ENCODE results near the gene KCNQ1OT1. TPM values are rescaled to one million over a fixed set of nuclear protein-coding genes. Genes with fewer than 3 reads are reported as not detected.

The KCNQ1OT1 gene
- total and polyA plus RNA-seq, 4 donors = 0.05 to 4.9 (median 0.61) TPM

DNA sequence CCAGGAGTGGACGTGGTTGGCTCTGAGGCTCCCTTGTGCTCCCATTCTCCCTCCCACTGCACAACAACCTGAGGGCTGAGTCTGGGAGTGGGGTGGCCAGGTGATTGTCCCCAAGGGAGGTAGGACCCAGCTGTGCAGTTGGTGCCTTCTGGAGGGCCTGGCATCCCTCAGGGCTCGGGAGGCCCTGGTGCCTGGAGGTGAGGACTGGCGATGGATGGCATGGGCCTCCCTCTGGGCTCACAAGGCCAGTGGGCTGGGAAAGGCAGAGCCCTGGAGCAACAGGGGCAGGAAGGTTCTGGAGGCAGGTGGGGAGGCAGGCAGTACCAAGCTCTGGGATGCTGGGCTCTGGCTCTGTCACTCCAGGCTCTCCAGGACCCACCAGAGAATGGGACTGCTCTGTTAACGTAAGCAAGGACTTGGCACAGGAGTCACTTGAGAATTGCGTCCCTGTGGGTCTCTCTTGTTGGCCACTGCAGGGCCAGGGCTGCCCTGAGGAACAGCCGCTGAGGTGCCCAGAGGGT lies 114.2 kb downstream of the KCNQ1OT1 start:
- H3K9ac ChIP-seq (ENCODE audit: low read depth in 1 of 2, low read length in 2 of 2) = no peak overlapping the region
- no peaks in the 10 kb centered on the region for H3K9me3 ChIP-seq (ENCODE audit: control insufficient read depth in 4 of 4, low read length in 3 of 4)
- H3K4me1 ChIP-seq (ENCODE audit: control insufficient read depth in 4 of 4, insufficient read depth in 4 of 4, low read length in 3 of 4) = no peaks in the 10 kb centered on the region
- no peak overlapping the region for H3K4me3 ChIP-seq (ENCODE audit: low read depth in 1 of 3, low read length in 3 of 3)
- H3K27ac ChIP-seq (ENCODE audit: low read depth in 1 of 2, low read length in 2 of 2) = no peak overlapping the region
- no peak for TF ChIP-seq EGR1 (IDR thresholded peaks at IDR 0.05; ENCODE audit: low read depth in 2 of 2)
- TF ChIP-seq, protein P1, sequence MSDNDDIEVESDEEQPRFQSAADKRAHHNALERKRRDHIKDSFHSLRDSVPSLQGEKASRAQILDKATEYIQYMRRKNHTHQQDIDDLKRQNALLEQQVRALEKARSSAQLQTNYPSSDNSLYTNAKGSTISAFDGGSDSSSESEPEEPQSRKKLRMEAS (IDR thresholded peaks at IDR 0.05) = no peak
- TF ChIP-seq FOXA2 (IDR thresholded peaks at IDR 0.05) = no peak
- TF ChIP-seq YY1 (IDR thresholded peaks at IDR 0.05) = no peak
- no peak for TF ChIP-seq HNF4A (conservative IDR thresholded peaks at IDR 0.05)
- TF ChIP-seq, protein P2, sequence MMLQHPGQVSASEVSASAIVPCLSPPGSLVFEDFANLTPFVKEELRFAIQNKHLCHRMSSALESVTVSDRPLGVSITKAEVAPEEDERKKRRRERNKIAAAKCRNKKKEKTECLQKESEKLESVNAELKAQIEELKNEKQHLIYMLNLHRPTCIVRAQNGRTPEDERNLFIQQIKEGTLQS (IDR thresholded peaks at IDR 0.05) = no peak
- no peak for TF ChIP-seq RAD21 (IDR thresholded peaks at IDR 0.05)
- TF ChIP-seq HNF4G (IDR thresholded peaks at IDR 0.05) = no peak
- TF ChIP-seq, protein P3, sequence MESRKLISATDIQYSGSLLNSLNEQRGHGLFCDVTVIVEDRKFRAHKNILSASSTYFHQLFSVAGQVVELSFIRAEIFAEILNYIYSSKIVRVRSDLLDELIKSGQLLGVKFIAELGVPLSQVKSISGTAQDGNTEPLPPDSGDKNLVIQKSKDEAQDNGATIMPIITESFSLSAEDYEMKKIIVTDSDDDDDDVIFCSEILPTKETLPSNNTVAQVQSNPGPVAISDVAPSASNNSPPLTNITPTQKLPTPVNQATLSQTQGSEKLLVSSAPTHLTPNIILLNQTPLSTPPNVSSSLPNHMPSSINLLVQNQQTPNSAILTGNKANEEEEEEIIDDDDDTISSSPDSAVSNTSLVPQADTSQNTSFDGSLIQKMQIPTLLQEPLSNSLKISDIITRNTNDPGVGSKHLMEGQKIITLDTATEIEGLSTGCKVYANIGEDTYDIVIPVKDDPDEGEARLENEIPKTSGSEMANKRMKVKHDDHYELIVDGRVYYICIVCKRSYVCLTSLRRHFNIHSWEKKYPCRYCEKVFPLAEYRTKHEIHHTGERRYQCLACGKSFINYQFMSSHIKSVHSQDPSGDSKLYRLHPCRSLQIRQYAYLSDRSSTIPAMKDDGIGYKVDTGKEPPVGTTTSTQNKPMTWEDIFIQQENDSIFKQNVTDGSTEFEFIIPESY (IDR thresholded peaks at IDR 0.05) = no peak
- TF ChIP-seq SP1 (IDR thresholded peaks at IDR 0.05) = no peak
- no peak for TF ChIP-seq GABPA (IDR thresholded peaks at IDR 0.05 in 1 of 2, conservative IDR thresholded peaks at IDR 0.05 in 1 of 2)
- TF ChIP-seq TAF1 (conservative IDR thresholded peaks at IDR 0.05) = no peak
- TF ChIP-seq, protein P4, sequence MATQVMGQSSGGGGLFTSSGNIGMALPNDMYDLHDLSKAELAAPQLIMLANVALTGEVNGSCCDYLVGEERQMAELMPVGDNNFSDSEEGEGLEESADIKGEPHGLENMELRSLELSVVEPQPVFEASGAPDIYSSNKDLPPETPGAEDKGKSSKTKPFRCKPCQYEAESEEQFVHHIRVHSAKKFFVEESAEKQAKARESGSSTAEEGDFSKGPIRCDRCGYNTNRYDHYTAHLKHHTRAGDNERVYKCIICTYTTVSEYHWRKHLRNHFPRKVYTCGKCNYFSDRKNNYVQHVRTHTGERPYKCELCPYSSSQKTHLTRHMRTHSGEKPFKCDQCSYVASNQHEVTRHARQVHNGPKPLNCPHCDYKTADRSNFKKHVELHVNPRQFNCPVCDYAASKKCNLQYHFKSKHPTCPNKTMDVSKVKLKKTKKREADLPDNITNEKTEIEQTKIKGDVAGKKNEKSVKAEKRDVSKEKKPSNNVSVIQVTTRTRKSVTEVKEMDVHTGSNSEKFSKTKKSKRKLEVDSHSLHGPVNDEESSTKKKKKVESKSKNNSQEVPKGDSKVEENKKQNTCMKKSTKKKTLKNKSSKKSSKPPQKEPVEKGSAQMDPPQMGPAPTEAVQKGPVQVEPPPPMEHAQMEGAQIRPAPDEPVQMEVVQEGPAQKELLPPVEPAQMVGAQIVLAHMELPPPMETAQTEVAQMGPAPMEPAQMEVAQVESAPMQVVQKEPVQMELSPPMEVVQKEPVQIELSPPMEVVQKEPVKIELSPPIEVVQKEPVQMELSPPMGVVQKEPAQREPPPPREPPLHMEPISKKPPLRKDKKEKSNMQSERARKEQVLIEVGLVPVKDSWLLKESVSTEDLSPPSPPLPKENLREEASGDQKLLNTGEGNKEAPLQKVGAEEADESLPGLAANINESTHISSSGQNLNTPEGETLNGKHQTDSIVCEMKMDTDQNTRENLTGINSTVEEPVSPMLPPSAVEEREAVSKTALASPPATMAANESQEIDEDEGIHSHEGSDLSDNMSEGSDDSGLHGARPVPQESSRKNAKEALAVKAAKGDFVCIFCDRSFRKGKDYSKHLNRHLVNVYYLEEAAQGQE (IDR thresholded peaks at IDR 0.05) = no peak
- 96% methylated on average over 6 of the region's 6 CpGs for WGBS
- H3K27me3 ChIP-seq (ENCODE audit: control insufficient read depth in 4 of 4, insufficient read depth in 4 of 4, low read length in 3 of 4) = no peaks in the 10 kb centered on the region
- H3K36me3 ChIP-seq (ENCODE audit: control insufficient read depth in 4 of 4, insufficient read depth in 3 of 4, low read depth in 1 of 4, low read length in 3 of 4) = no peaks in the 10 kb centered on the region
- no peak for DNase-seq (ENCODE audit: low spot score)

DNA sequence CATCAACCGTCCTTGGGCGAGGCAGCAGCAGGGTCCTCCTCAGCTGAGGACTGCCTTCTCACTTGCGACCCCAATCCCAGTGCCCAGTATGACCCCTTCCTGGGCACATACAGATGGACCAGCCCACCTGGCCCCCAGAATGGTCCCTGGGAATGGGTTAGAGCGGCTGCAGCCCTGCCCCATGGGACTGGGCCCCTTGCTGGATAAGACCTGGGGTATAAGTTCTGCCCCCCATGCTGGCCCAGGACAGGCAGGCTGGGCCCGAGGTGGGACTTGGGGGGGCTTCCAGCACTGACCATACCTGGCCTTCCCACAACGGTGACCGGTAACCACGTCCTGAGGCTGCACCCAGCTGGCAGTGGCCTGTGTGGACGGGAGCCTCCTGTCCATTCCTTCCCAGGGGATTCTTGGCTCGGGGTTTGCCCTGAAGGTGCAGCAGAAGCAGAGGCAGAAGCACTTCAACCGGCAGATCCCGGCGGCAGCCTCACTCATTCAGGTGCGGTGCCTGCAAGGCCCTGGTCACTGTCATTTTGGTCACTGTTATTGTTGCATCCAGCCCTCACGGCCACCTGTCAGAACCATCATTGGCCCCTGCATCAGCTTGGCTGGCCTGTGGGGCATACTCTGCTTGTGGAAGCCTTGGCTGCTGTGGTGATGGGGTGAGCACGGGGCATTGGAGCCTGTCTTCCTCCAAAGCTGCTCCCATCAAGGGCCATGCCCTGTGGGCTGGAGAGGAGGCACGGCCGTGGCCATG lies 114.8 kb downstream of the KCNQ1OT1 start:
- TF ChIP-seq RAD21 (IDR thresholded peaks at IDR 0.05) (no peak), FOXA1 (IDR thresholded peaks at IDR 0.05) (no peak)
- TF ChIP-seq, protein P5, sequence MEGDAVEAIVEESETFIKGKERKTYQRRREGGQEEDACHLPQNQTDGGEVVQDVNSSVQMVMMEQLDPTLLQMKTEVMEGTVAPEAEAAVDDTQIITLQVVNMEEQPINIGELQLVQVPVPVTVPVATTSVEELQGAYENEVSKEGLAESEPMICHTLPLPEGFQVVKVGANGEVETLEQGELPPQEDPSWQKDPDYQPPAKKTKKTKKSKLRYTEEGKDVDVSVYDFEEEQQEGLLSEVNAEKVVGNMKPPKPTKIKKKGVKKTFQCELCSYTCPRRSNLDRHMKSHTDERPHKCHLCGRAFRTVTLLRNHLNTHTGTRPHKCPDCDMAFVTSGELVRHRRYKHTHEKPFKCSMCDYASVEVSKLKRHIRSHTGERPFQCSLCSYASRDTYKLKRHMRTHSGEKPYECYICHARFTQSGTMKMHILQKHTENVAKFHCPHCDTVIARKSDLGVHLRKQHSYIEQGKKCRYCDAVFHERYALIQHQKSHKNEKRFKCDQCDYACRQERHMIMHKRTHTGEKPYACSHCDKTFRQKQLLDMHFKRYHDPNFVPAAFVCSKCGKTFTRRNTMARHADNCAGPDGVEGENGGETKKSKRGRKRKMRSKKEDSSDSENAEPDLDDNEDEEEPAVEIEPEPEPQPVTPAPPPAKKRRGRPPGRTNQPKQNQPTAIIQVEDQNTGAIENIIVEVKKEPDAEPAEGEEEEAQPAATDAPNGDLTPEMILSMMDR (IDR thresholded peaks at IDR 0.05; ENCODE audit: low read depth, low read length, missing input control) = no peak
- 91% methylated on average over 18 of the region's 18 CpGs for WGBS
- H3K9me3 ChIP-seq (ENCODE audit: control insufficient read depth in 4 of 4, low read length in 3 of 4) = no peaks in the 10 kb centered on the region
- no peaks in the 10 kb centered on the region for H3K36me3 ChIP-seq (ENCODE audit: control insufficient read depth in 4 of 4, insufficient read depth in 3 of 4, low read depth in 1 of 4, low read length in 3 of 4)
- H3K27me3 ChIP-seq (ENCODE audit: control insufficient read depth in 4 of 4, insufficient read depth in 4 of 4, low read length in 3 of 4) = no peaks in the 10 kb centered on the region
- DNase-seq (ENCODE audit: low spot score) = no peak
- no peak overlapping the region for H3K9ac ChIP-seq (ENCODE audit: low read depth in 1 of 2, low read length in 2 of 2)
- H3K4me1 ChIP-seq (ENCODE audit: control insufficient read depth in 4 of 4, insufficient read depth in 4 of 4, low read length in 3 of 4) = no peaks in the 10 kb centered on the region
- no peak overlapping the region for H3K4me3 ChIP-seq (ENCODE audit: low read depth in 1 of 3, low read length in 3 of 3)
- H3K27ac ChIP-seq (ENCODE audit: low read depth in 1 of 2, low read length in 2 of 2) = no peak overlapping the region
